BLaER1 (cell line): ENCODE measurements around the gene PCNX3.
A peak's percentile ranks its signal among the peaks of the same experiment; 100 is the strongest.

Experiments used
- H3K27ac ChIP-seq: shearing (Covaris generic); formaldehyde crosslinking; 2 replicates; pipeline ENCODE4 v1.8.1; 2022
- H3K27me3 ChIP-seq: shearing (Covaris generic); formaldehyde crosslinking; 2 replicates; pipeline ENCODE4 v1.8.1; 2022
- H3K36me3 ChIP-seq: shearing (Covaris generic); formaldehyde crosslinking; 2 replicates; pipeline ENCODE4 v1.8.1; 2022
- H3K4me1 ChIP-seq: shearing (Covaris generic); formaldehyde crosslinking; 2 replicates; pipeline ENCODE4 v1.8.1; 2022
- H3K4me2 ChIP-seq: shearing (Covaris generic); formaldehyde crosslinking; 2 replicates; pipeline ENCODE4 v1.8.1; 2022
- H3K4me3 ChIP-seq: shearing (Covaris generic); formaldehyde crosslinking; 2 replicates; pipeline ENCODE4 v1.8.1; 2022
- H3K9ac ChIP-seq: shearing (Covaris generic); formaldehyde crosslinking; 2 replicates; pipeline ENCODE4 v1.8.1; 2022
- H3K9me3 ChIP-seq: shearing (Covaris generic); formaldehyde crosslinking; 2 replicates; pipeline ENCODE4 v1.8.1; 2022
- H4K20me1 ChIP-seq: shearing (Covaris generic); formaldehyde crosslinking; 2 replicates; pipeline ENCODE4 v1.8.1; 2022
- Cebpa-rat ChIP-seq: shearing (Covaris generic); IDR thresholded peaks from 2 replicates; pipeline ENCODE4 v1.8.1; 2022

Gene PCNX3

DNA sequence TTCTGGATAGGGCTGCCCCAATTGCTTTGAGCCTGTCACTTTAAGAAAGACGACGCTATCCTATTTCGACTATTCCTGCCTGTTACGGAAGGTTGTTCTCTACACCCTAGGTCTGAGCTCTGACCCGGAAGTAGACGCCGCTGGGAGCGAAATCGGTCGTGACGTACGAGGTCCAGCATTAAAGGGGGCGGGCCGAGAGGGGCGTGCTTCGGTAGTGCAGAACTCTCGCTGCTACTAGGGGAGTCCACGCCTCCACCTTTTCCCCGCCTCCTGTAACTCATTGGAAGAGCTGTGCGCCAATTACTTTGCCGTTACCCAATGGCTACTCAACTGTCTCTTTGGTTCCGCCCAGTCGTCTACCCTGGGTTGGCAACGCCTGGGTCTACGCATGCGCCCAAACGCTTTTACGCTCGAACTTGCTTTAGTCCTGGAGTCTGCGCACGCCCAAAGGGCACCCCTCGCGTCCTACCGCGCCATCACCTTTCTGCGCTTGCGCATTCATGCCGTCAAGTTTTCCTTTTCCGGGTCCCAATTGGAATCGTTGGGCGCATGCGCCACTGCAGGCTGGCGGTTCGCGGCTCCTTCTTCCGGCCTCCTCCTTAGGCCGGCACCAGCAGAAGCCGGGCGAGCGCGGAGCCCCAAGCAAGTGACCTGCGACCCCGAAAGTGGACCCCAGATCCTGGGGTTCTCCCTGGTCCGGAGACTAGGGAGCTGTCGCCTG, at the start of gene PCNX3:
TSS of gene PCNX3 (plus strand) at position 548 of the 721 bp plus-strand sequence. CDS start 536 bp downstream, outside the sequence.
- H3K36me3 ChIP-seq, result peaks cover 47% of the 10 kb centered on the region

DNA sequence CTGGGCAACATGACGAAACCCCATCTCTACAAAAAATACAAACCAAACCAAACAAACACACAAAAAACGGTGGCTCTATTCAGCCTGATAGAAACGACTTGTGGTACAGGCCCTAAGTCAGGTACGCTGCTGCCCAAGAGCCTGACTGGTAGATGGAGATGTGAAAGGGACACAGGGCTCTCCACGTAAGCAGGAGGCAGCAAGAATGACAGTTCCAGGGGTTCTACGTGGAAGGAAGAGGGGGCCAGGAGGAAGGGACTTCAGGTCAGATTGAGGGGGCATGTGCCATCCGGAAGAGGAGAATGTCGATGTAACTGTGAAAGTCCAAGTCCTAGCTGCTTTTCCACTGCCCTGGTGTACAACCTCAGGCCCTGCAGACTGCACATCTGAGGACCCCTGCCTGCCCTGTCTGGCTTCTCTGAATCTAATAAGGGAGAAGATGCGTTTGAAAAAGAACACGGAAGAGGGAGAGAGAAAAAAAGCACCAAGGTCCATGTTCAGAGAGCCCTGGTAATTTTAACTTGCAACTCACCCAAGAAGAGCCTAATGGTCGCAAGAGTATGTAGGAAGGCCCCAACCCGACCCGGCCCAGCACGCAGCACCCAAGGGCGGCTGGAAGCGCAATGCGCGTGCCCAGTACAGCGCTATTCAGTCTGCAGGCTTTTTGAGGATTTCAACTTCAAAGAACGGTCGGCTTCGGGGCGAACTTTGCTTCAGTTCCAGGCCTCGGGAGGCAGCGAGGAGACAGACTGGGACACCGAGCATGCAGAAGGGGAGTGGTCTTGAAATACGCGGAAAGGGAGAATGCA, 46.2 kb upstream of the PCNX3 start:
- H3K9me3 ChIP-seq, result no peaks in the 10 kb centered on the region
- H3K9ac ChIP-seq, result peak overlapping the region; percentile 98
- H3K27ac ChIP-seq, result peak overlapping the region; percentile 85
- peaks cover 72% of the 10 kb centered on the region for H3K4me1 ChIP-seq
- TF ChIP-seq Cebpa-rat, result no peak
- H3K4me2 ChIP-seq, result peak overlapping the region; percentile 94
- H3K4me3 ChIP-seq, result peak overlapping the region; percentile 90
- no peaks in the 10 kb centered on the region for H3K27me3 ChIP-seq
- no peaks in the 10 kb centered on the region; the same call in 1 of the 2 replicates for H3K36me3 ChIP-seq
- H4K20me1 ChIP-seq, result peaks cover 32% of the 10 kb centered on the region

More for the DNA sequence above, at the start of gene PCNX3:
- TF ChIP-seq Cebpa-rat, result no peak
- Histone ChIP-seq H3K4me1 (peaks cover 63% of the 10 kb centered on the region), H3K4me3 (peak within 1 kb of the TSS; percentile 98), H3K9me3 (no peaks in the 10 kb centered on the region), H4K20me1 (peaks cover 80% of the 10 kb centered on the region), H3K27me3 (no peaks in the 10 kb centered on the region), H3K4me2 (peak within 1 kb of the TSS; percentile 100), H3K27ac (peak within 1 kb of the TSS; percentile 93), H3K9ac (peak within 1 kb of the TSS; percentile 96)

DNA sequence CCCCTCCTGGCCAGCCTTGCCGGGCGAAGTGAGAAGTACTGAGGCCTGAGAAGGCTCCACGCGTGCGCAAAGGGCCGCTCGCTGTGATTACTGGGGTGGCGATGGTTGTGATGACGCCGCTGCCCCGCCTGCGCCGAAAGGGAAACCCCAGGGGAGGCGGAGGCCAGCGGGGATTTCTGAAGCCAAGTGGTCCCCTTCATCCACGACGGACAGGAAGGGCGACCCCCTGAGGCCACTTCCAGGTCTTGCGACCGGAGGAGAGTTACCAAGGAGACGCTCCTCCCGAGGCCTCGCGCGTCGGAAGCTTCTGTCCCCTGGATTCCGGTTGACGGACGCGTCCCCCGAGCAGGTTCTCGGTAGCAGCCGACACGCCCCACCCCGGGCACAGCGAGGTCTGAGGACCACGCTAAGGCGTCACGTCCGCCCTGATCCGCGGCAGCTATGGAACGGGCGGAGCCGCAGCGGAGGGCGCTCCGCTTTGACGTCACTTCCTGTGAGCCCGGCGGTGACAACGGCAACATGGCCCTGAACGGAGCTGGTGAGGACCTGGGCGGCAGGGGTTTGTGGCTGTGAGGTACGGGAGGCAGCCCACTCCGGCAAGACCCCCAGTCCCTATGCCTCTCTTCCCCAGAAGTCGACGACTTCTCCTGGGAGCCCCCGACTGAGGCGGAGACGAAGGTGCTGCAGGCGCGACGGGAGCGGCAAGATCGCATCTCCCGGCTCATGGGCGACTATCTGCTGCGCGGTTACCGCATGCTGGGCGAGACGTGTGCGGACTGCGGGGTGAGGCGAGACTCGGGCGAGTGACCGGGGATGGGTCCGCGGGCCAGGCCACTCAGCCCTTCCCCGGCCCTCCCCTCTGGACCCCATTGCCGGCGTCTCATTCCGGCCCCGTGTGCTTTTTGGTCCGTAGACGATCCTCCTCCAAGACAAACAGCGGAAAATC, 45.3 kb upstream of the PCNX3 start, which contains the start of gene ZNRD2:
TSS of gene ZNRD2 (plus strand) at position 505 of the 946 bp plus-strand sequence. CDS start at position 520, 15 bp downstream.
- TF ChIP-seq Cebpa-rat, result no peak
- H3K9ac ChIP-seq, result peak within 1 kb of the TSS; percentile 98
- peaks cover 71% of the 10 kb centered on the region for H3K4me1 ChIP-seq
- no peaks in the 10 kb centered on the region for H3K27me3 ChIP-seq
- no peaks in the 10 kb centered on the region; the same call in 1 of the 2 replicates for H3K36me3 ChIP-seq
- no peaks in the 10 kb centered on the region for H3K9me3 ChIP-seq
- peak within 1 kb of the TSS; percentile 85 for H3K27ac ChIP-seq
- peak within 1 kb of the TSS; percentile 90 for H3K4me3 ChIP-seq
- peak within 1 kb of the TSS; percentile 100 for H3K4me2 ChIP-seq
- peaks cover 37% of the 10 kb centered on the region for H4K20me1 ChIP-seq

DNA sequence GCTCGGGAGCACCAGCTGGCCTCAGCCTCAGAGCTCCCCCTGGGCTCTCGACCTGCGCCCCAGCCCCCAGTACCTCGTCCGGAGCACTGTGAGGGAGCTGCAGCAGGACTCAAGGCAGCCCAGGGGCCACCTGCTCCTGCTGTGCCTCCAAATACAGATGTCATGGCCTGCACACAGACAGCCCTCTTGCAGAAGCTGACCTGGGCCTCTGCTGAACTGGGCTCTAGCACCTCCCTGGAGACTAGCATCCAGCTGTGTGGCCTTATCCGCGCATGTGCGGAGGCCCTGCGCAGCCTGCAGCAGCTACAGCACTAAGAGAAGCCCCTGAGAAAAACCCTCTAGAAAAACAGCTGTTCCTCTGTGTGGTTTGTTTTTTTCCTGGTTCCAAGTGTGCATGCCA, 44.2 kb upstream of the PCNX3 start:
- Histone ChIP-seq H3K9ac (peak overlapping the region; percentile 98), H3K9me3 (no peaks in the 10 kb centered on the region), H3K4me2 (peak overlapping the region; percentile 100), H3K27me3 (no peaks in the 10 kb centered on the region), H4K20me1 (peaks cover 38% of the 10 kb centered on the region), H3K36me3 (no peaks in the 10 kb centered on the region; the same call in 1 of the 2 replicates), H3K4me3 (peak overlapping the region; percentile 90), H3K27ac (peak overlapping the region; percentile 85), H3K4me1 (peaks cover 65% of the 10 kb centered on the region)
- TF ChIP-seq Cebpa-rat, result no peak

DNA sequence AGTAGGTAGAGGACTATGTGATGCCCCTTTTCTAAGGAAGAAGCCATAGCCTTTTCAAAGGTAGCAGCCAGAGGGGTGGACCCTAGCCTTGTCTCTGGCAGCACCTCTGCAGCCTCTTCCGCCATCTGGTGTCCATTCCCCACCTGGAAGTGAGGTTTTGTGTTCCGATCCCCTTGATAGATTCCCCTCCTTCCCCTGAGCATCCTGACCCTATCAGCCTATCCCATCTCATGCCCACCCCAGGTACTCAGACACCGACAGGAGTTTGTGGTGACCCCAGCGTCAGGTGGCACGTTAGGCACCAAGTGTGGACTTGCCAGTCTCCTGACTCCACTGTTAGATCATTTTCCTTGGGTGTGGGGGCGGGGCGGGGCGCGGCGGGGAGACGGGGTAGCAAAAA, 43.6 kb upstream of the PCNX3 start:
- Histone ChIP-seq H3K27ac (peak overlapping the region; percentile 85), H3K9ac (peak overlapping the region; percentile 98)
- no peak for TF ChIP-seq Cebpa-rat

DNA sequence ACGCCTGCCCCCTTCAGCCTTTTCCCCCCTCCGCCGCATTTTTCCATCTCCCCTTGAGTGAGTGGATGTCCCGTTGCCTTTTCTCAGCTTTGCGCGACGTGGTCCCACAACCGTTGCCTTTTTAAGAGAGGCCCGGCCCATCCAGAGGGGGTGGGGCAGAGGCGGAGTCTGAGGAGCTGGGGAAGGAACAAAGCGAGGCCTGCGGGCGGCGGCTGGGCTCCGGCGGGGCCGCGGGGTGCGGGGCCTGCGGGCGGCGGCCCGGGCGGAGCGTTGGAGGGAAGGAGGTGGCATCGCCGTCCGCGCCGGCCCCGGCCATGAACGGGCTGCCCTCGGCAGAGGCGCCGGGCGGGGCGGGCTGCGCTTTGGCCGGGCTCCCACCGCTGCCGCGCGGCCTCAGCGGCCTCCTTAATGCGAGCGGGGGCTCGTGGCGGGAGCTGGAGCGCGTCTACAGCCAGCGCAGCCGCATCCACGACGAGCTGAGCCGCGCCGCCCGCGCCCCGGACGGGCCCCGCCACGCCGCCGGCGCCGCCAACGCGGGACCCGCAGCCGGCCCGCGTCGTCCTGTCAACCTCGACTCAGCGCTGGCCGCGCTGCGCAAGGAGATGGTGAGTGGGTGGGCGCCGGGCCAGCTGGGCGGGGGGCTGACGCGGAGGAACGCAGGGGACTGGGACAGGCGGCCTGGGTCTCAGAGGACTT, 43.1 kb upstream of the PCNX3 start, which contains the start of gene FAM89B:
TSS of gene FAM89B (plus strand) at position 183 of the 696 bp plus-strand sequence. CDS start at position 315, 132 bp downstream.
- Histone ChIP-seq H3K27me3 (no peaks in the 10 kb centered on the region), H3K36me3 (no peaks in the 10 kb centered on the region; the same call in 1 of the 2 replicates), H3K9ac (peak within 1 kb of the TSS; percentile 98), H3K27ac (peak within 1 kb of the TSS; percentile 96), H3K9me3 (no peaks in the 10 kb centered on the region), H3K4me2 (peak within 1 kb of the TSS; percentile 100), H4K20me1 (peaks cover 44% of the 10 kb centered on the region), H3K4me1 (peaks cover 65% of the 10 kb centered on the region), H3K4me3 (peak within 1 kb of the TSS; percentile 90)
- no peak for TF ChIP-seq Cebpa-rat

More for the DNA sequence above, 43.6 kb upstream of the PCNX3 start:
- Histone ChIP-seq H3K27me3 (no peaks in the 10 kb centered on the region), H3K9me3 (no peaks in the 10 kb centered on the region), H4K20me1 (peaks cover 39% of the 10 kb centered on the region), H3K4me3 (peak overlapping the region; percentile 90), H3K4me2 (peak overlapping the region; percentile 100), H3K4me1 (peaks cover 65% of the 10 kb centered on the region), H3K36me3 (no peaks in the 10 kb centered on the region; the same call in 1 of the 2 replicates)

DNA sequence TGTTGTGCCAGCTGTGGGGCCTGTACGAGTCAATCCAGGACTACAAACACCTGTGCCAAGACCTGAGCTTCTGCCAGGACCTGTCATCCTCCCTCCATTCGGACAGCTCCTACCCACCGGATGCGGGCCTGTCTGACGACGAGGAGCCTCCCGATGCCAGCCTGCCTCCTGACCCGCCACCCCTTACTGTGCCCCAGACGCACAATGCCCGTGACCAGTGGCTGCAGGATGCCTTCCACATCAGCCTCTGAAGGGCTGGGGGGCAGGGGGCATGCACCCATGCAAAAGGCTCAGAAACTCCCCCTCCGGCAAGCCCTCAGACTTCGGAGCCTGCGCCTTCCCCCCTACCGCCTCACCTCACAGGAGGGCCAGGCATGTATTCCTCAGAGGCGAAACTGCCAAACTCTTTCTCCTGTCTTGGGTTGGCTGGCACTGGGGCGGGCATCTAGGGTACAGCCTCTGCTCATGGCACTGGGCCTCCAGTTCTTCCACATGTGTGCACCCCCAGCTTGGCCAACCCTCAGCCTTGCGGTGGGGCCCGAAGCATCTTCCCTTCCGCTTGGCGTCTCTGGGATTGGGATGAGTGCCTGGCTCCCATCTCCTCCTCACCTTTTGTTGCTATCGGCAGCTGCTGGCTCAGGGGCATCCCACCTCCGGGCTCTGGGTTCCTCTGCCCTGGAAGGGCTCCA, 42.0 kb upstream of the PCNX3 start:
- peak overlapping the region; percentile 100 for H3K4me2 ChIP-seq
- no peaks in the 10 kb centered on the region for H3K9me3 ChIP-seq
- peak overlapping the region; percentile 90 for H3K4me3 ChIP-seq
- H4K20me1 ChIP-seq, result peaks cover 55% of the 10 kb centered on the region
- H3K27ac ChIP-seq, result peak overlapping the region; percentile 96
- peaks cover 65% of the 10 kb centered on the region for H3K4me1 ChIP-seq
- H3K9ac ChIP-seq, result peak overlapping the region; percentile 98
- H3K27me3 ChIP-seq, result no peaks in the 10 kb centered on the region
- peaks cover 9% of the 10 kb centered on the region for H3K36me3 ChIP-seq
- no peak for TF ChIP-seq Cebpa-rat
